Endothelial cell (in vitro differentiated cells): ENCODE data around the gene IFI27L1. TPM values are rescaled to one million over a fixed set of nuclear protein-coding genes. Genes with fewer than 3 reads are reported as not detected.

ENCODE experiments used
- DNase-seq: peaks from one replicate; pipeline ENCODE4 v3.0.0; 2021; ENCODE audit warnings: low spot score
- H3K27ac Mint-ChIP-seq: one replicate; pipeline ENCODE4 v1.8.0; 2021; ENCODE audit warnings: mixed read lengths, inconsistent platforms; ENCODE audit not compliant: unreplicated experiment
- H3K27me3 Mint-ChIP-seq: one replicate; pipeline ENCODE4 v1.8.0; 2021; ENCODE audit warnings: mild to moderate bottlenecking, moderate library complexity, mixed read lengths, inconsistent platforms; ENCODE audit not compliant: unreplicated experiment
- H3K36me3 Mint-ChIP-seq: one replicate; pipeline ENCODE4 v1.8.0; 2021; ENCODE audit warnings: mild to moderate bottlenecking, low read depth, mixed read lengths, inconsistent platforms; ENCODE audit not compliant: unreplicated experiment
- H3K4me1 Mint-ChIP-seq: one replicate; pipeline ENCODE4 v1.8.0; 2021; ENCODE audit warnings: mild to moderate bottlenecking, mixed read lengths, inconsistent platforms; ENCODE audit not compliant: unreplicated experiment
- H3K4me3 Mint-ChIP-seq: one replicate; pipeline ENCODE4 v1.8.0; 2021; ENCODE audit warnings: mild to moderate bottlenecking, mixed read lengths, inconsistent platforms; ENCODE audit not compliant: unreplicated experiment
- H3K9me3 Mint-ChIP-seq: one replicate; pipeline ENCODE4 v1.8.0; 2021; ENCODE audit warnings: mixed read lengths, inconsistent platforms; ENCODE audit not compliant: unreplicated experiment
- total RNA-seq: library from RNA; stranded (reverse); fragmentation: NEBNext Ultra II Directional; extraction: Animal tissue kit (Norgen Biotek cat#: 25700); gene quantifications from one replicate; pipeline ENCODE4 v1.2.1, GENCODE V29; 2021; ENCODE audit not compliant: unreplicated experiment
- TF ChIP-seq, protein P1 (sequence below): fragments of 200-600 bp; sonication (generic); IDR thresholded peaks from one replicate; pipeline ENCODE4 v1.5.0; 2021; ENCODE audit warnings: antibody characterized with exemption; ENCODE audit not compliant: unreplicated experiment

Gene IFI27L1
- total RNA-seq, 1 donor from 2014 or later, result 33.5 TPM

DNA sequence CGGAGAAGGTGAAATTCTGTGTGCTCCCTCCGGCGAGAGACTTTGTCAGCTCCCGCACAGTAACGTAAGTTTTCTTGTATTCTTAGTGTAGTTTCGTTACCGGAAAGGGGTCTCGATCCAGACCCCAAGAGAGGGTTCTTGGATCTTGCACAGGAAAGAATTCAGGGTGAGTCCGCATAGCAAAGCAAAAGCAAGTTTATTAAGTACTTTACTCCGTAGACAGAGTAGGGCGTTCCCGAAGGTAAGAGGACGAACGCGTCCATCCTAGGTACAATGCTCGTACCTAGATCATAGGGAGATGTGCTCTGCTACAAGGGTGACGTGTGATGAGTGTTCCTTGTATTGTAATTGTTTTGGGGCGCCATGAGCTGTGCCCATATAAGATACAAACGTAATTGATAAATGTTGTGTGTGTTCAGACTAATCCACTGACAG is 293 bp downstream of the IFI27L1 start:
- TF ChIP-seq, protein P1, sequence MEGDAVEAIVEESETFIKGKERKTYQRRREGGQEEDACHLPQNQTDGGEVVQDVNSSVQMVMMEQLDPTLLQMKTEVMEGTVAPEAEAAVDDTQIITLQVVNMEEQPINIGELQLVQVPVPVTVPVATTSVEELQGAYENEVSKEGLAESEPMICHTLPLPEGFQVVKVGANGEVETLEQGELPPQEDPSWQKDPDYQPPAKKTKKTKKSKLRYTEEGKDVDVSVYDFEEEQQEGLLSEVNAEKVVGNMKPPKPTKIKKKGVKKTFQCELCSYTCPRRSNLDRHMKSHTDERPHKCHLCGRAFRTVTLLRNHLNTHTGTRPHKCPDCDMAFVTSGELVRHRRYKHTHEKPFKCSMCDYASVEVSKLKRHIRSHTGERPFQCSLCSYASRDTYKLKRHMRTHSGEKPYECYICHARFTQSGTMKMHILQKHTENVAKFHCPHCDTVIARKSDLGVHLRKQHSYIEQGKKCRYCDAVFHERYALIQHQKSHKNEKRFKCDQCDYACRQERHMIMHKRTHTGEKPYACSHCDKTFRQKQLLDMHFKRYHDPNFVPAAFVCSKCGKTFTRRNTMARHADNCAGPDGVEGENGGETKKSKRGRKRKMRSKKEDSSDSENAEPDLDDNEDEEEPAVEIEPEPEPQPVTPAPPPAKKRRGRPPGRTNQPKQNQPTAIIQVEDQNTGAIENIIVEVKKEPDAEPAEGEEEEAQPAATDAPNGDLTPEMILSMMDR, result no peak
- peaks cover 33% of the 10 kb centered on the region for H3K4me1 Mint-ChIP-seq
- peaks cover 5% of the 10 kb centered on the region for H3K27me3 Mint-ChIP-seq
- H3K4me3 Mint-ChIP-seq, result peak overlapping the region; percentile 97
- H3K9me3 Mint-ChIP-seq, result no peaks in the 10 kb centered on the region
- peaks cover 11% of the 10 kb centered on the region for H3K36me3 Mint-ChIP-seq
- no peak for DNase-seq
- H3K27ac Mint-ChIP-seq, result peak overlapping the region; percentile 58

DNA sequence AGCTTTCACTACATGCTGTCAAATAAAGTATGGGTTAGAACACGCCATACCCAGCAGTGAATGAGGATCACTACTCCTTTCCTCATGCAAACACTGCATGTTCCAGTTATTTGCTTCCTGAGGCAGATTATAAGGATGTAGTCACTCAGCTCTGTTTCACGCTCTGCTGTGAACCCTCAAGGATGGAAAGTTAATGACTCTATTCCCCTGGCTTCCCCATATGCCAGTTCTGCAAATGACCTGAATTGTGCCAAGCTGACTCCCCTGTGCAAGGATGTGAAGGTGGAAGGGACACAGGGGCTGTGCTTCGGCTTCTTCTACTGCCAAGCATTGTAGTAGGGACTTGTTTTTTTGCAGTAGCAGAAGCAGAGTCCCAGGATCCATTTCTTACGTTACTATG is 6.8 kb downstream of the IFI27L1 start:
- Mint-ChIP-seq H3K9me3 (no peaks in the 10 kb centered on the region), H3K27ac (no peak overlapping the region), H3K4me3 (no peak overlapping the region), H3K36me3 (no peaks in the 10 kb centered on the region), H3K27me3 (no peaks in the 10 kb centered on the region), H3K4me1 (peaks cover 3% of the 10 kb centered on the region)
- no peak for DNase-seq
- TF ChIP-seq, protein P1, result no peak

DNA sequence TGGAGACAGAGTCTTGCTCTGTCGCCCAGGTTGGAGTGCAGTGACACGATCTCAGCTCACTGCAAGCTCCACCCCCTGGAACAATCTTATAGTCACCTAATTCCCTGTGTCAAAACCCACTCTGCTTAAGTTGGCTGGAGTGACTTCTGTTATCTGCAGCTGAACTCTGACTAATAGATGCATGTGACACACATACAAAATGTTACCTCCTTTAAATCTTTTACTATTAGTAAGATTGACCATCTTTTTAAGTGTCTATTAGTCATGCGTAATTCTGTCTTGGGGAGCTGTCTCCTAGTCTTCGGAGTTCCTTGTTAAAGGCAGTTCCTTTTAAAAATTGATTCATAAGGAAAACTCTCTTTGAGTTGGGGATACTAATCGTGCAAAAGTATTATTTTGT is 7.4 kb downstream of the IFI27L1 start:
- Mint-ChIP-seq H3K36me3 (no peaks in the 10 kb centered on the region), H3K4me1 (peaks cover 3% of the 10 kb centered on the region), H3K4me3 (no peak overlapping the region), H3K9me3 (no peaks in the 10 kb centered on the region), H3K27ac (no peak overlapping the region), H3K27me3 (no peaks in the 10 kb centered on the region)
- no peak for DNase-seq
- TF ChIP-seq, protein P1, result no peak

DNA sequence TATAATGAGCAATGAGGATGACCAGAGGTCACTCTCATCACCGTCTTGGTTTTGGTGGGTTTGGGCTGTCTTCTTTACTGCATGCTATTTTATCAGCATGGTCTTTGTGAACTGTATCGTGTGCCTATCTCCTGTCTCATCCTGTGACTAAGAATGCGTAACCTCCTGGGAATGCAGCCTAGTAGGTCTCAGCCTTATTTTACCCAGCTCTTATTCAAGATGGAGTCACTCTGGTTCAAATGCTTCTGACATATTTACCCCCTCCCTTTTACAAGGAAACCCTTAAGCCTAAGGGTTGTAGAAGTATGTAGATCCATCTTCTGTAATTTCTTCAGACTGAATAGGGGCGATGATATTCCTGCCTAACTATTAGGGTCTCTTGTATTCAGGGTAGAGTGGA is 8.4 kb downstream of the IFI27L1 start:
- H3K36me3 Mint-ChIP-seq, result no peaks in the 10 kb centered on the region
- H3K27ac Mint-ChIP-seq, result no peak overlapping the region
- no peaks in the 10 kb centered on the region for H3K9me3 Mint-ChIP-seq
- DNase-seq, result no peak
- no peaks in the 10 kb centered on the region for H3K27me3 Mint-ChIP-seq
- TF ChIP-seq, protein P1, result no peak
- no peak overlapping the region for H3K4me3 Mint-ChIP-seq
- peaks cover under 1% of the 10 kb centered on the region for H3K4me1 Mint-ChIP-seq

DNA sequence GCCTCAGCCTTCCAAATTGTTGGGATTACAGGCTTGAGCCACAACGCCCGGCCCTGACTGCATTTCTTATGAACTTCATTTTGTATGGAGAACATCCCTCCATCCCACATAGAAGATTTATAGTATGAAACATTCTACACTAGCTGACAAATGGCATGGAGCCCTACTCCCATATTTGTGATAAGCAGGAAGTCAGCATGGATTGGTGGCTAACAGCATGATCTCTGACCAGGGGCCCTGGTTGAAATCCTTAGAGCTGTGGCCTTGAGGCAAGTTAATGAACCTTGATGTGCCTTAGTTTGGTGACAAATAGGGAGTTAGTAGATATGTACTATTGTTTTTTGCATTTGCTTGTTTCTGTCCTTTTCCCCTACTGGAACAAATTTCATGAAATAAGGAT is 12.3 kb downstream of the IFI27L1 start:
- Mint-ChIP-seq H3K36me3 (peaks cover 6% of the 10 kb centered on the region), H3K27me3 (no peaks in the 10 kb centered on the region), H3K9me3 (no peaks in the 10 kb centered on the region), H3K27ac (no peak overlapping the region), H3K4me1 (no peaks in the 10 kb centered on the region), H3K4me3 (no peak overlapping the region)
- DNase-seq, result no peak
- TF ChIP-seq, protein P1, result no peak
